GM18873 (cell line): ENCODE data around the gene NUDT3.
"Not testable (repeated sequence)": the region's sequence is repeated elsewhere in the genome, so short reads cannot be mapped to it uniquely, and the experiment has no call there.

Experiments
- ATAC-seq: cut with Tn5 transposase; IDR thresholded peaks from one replicate; pipeline ENCODE4 v1.9.1; 2021; ENCODE audit warnings: mild to moderate bottlenecking, moderate library complexity, moderate number of reproducible peaks; ENCODE audit not compliant: unreplicated experiment, low FRiP score

NUDT3 gene

GRCh38 chr6:34269658-34270341 is 122.7 kb downstream of the NUDT3 start:
- not testable (repeated sequence) for ATAC-seq

DNA sequence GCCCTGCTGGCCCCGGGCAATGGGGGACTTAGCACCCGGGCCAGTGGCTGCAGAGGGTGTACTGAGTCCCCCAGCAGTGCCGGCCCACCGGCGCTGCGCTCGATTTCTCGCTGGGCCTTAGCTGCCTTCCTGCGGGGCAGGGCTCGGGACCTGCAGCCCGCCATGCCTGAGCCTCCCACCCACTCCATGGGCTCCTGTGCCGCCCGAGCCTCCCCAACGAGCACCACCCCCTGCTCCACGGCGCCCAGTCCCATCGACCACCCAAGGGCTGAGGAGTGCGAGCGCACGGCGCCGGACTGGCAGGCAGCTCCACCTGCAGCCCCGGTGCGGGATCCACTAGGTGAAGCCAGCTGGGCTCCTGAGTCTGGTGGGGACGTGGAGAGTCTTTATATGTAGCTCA is 123.3 kb downstream of the NUDT3 start:
- not testable (repeated sequence) for ATAC-seq

DNA sequence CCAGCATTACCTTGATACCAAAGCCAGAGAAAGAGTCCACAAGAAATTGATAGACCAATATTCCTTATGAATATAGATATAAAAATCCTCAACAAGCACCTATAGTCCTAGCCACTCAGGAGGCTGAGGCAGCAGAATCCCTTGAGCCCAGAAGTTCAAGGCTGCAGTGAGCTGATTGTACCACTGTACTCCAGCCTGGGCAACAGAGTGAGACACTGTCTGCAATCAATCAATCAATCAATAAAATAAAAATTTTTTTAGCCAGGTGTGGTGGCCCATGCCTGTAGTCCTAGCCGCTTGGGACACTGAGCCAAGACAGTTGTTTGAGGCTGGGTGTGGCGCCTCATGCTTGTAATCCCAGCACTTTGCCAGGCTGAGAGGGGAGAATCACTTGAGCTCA is 124.7 kb downstream of the NUDT3 start:
- ATAC-seq, result no peak

GRCh38 chr6:34263484-34263883 is 129.0 kb downstream of the NUDT3 start:
- not testable (repeated sequence) for ATAC-seq

DNA sequence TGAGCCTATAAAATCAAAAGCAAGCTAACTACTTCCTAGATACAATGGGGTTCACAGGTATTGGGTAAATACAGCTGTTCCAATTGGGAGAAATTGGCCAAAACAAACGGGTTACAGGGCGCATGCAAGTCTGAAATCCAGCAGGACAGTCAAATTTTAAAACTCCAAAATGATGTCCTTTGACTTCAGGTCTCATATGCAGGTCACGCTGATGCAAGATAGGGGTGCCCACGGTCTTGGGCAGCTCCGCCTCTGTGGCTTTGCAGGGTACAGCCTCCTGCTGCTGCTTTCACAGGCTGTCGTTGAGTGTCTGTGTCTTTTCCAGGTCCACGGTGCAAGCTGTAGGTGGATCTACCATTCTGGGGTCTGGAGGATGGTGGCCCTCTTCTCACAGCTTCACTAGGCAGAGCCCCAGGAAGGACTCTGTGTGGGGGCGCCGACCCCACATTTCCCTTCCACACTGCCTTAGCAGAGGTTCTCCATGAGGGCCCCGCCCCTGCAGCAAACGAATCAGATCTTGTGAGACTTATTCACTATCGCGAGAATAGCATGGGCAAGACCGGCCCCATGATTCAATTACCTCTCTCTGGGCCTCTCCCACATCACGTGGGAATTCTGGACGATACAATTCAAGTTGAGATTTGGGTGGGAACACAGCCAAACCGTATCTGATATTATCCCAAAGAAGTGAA is 131.7 kb downstream of the NUDT3 start:
- ATAC-seq, result no peak

DNA sequence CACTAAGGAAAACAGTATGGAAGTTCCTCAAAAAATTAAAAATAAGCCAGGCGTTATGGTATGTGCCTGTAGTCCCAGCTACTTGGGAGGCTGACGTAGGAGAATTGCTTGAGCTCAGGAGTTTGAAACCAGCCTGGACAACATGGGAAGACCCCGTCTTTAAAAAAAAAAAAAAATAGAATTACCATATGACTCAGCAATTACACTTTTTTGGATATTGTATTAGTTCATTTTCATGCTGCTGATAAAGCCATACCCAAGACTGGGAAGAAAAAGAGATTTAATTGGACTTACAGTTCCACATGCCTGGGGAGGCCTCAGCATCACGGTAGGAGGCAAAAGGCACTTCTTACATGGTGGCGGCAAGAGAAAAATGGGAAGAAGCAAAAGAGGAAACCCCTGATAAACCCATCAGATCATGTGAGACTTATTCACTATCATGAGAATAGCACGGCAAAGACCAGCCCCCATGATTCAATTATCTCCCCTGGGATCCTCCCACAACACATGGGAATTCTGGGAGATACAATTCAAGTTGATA is 132.9 kb downstream of the NUDT3 start:
- ATAC-seq, result no peak

GRCh38 chr6:34252395-34252794 is 140.1 kb downstream of the NUDT3 start:
- not testable (repeated sequence) for ATAC-seq

DNA sequence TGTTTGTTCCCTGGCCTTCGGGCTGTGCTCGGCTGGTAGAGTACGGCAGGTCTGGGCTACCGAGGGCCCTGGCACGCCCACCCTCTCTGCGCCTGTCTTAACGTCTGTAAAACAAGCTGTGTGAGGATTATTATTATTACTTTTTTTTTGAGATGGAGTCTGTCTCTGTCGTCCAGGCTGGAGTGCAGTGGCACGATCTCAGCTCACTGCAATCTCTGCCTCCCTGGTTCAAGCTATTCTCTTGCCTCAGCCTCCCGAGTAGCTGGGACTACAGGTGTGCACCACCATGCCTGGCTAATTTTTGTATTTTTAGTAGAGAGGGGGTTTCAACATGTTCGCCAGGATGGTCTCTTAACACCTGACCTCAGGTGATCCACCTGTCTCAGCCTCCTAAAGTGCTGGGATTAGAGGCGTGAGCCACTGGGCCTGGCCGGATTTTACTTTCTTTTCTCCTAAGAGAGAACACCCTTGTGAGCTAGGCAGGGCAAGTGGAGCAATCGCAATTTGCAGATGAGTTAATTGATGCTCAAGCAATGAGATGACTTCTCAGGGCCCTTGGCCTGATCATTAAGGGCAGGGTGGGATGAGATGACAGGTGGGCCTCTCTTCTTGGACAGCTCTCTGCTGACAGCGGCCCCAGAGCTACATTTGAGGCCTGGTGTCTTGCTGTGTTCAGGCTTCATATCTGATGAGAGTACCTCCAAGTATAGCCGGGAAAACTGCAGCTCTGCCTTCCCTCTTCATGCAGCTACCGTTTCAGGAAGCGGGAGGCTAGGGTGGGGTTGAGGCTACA is 142.8 kb downstream of the NUDT3 start:
- peak; percentile 32 for ATAC-seq

DNA sequence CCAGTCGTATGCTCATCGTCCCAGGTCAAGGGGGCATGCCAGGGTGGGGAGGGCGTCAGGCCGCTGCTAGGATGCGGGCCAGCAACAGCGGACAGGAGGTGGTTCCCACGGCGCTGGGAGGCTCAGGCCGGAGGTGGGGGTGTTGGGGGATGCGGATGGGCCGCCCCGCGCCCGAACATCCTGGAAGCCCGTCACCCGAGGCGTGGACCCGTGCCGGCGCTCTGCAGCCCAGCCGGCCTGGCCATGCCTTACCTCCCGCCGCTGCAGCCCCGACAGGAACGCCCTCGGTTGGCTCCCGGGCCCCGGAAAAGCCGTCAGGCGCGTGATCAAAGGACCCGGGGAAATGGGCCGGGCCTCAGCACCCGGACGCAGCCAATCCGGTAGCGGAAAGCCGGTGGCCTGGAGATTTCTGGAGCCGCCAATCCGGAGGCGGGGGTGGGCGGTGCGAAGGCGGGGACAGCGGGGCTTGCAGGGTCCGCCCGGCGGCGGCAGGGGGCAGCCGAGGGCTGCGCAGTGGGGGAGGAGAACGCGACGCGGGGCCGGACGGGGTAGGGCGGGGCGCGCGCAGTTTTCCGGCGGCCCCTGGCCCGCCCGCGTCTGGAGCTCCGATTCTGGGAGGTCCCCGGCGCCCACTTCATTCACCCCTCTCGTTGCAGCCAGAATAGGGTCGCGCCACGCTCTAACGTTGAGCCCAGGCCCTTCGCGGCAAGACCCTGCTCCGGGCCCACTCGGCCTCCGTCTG is 143.6 kb downstream of the NUDT3 start, which contains the start of gene SMIM29:
TSS of gene SMIM29 (minus strand) at position 280 of the 742 bp plus-strand sequence. CDS start 1,215 bp downstream, outside the sequence.
- ATAC-seq, result peak; percentile 69

GRCh38 chr6:34248198-34248726 is 144.2 kb downstream of the NUDT3 start:
- ATAC-seq, result peak; percentile 10

- no peak for ATAC-seq
Measured at GRCh38 chr6:34247481-34248197, 144.8 kb downstream of the NUDT3 start.

DNA sequence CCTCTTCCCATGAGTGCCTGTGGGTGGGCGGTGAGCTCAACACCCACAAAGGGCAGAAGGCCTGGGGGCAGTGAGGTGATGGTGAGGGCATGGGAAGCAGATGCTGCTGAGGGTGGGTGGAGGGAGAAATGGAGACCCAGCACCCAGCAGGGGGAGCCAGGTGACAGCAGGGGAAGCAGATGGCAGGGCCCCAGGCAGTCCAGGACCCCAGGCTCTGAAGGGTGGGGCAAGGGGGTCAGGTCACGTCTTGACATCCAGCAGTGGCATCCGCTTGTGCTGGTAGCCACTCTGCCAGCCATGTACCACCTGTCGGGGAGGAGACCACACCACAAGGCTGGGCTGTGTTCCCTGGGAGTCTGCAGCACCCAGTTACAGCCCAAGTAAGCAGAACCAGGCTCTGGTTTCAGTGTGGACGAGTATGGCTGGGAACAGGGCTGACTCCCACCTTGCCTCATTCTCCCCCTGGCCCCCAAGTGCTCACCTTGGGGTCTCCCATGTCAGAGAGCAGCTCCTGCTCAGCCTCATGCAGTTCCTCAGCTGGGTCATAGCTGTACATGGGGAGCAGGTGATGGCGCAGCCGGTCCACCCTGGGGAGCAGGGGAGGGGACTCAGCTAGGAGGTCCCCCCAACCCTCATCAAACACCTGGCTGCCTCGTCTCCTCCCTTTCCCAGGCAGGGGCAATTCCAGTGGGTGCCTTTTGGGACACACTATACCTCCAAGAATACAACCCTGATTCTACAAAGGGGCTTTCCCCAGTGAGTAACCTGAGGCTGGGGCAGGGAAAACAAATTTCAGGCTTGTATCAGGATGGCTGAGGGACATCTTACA is 145.7 kb downstream of the NUDT3 start:
- no peak for ATAC-seq

DNA sequence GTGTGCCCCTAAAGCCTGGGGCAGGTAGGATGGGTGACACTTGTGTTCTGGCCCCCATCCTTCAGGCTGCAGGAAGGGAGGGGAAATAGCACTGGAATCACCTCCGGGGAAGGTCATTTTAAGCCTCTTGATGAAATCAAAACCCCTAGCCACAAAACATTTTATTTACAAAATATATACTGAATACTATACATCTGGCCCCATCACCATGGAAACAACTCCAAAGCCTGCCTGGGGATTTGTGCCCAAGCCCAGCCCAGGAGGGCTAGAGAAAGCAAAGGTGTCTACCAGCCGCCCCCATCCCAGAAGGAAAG is 146.3 kb downstream of the NUDT3 start:
- no peak for ATAC-seq

GRCh38 chr6:34245761-34246140 is 146.7 kb downstream of the NUDT3 start:
- ATAC-seq, result not testable (repeated sequence)

DNA sequence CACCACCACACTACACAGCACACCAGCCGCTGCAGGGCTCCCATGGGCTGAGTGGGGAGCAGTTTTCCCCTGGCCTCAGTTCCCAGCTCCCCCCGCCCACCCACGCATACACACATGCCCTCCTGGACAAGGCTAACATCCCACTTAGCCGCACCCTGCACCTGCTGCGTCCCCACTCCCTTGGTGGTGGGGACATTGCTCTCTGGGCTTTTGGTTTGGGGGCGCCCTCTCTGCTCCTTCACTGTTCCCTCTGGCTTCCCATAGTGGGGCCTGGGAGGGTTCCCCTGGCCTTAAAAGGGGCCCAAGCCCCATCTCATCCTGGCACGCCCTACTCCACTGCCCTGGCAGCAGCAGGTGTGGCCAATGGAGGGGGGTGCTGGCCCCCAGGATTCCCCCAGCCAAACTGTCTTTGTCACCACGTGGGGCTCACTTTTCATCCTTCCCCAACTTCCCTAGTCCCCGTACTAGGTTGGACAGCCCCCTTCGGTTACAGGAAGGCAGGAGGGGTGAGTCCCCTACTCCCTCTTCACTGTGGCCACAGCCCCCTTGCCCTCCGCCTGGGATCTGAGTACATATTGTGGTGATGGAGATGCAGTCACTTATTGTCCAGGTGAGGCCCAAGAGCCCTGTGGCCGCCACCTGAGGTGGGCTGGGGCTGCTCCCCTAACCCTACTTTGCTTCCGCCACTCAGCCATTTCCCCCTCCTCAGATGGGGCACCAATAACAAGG is 147.3 kb downstream of the NUDT3 start:
- not testable (repeated sequence) for ATAC-seq

- no peak for ATAC-seq
Measured at GRCh38 chr6:34243901-34244884, 148.3 kb downstream of the NUDT3 start.
